HG03097 (cell line): ENCODE measurements around the gene CARD19.

Experiments
- ATAC-seq: cut with Tn5 transposase; IDR thresholded peaks from one replicate; pipeline ENCODE4 v1.9.1; 2021; ENCODE audit not compliant: unreplicated experiment, low FRiP score

Gene CARD19

GRCh38 chr9:93117924-93118862 lies 22.2 kb downstream of the CARD19 start:
- no peak for ATAC-seq

- ATAC-seq, result no peak
Observed at GRCh38 chr9:93118863-93119702, 23.1 kb downstream of the CARD19 start.

- ATAC-seq, result no peak
Observed at GRCh38 chr9:93119703-93119952, 23.6 kb downstream of the CARD19 start.

GRCh38 chr9:93119953-93120845 lies 24.2 kb downstream of the CARD19 start:
- ATAC-seq, result peak; percentile 73

GRCh38 chr9:93120846-93121315 lies 24.9 kb downstream of the CARD19 start:
- ATAC-seq, result no peak

- ATAC-seq, result no peak
Observed at GRCh38 chr9:93121316-93122241, 25.6 kb downstream of the CARD19 start.

GRCh38 chr9:93122721-93123221 lies 26.8 kb downstream of the CARD19 start:
- ATAC-seq, result no peak

- no peak for ATAC-seq
Observed at GRCh38 chr9:93123561-93124283, 27.7 kb downstream of the CARD19 start.

- ATAC-seq, result no peak
Observed at GRCh38 chr9:93124793-93125192, 28.8 kb downstream of the CARD19 start.

- ATAC-seq, result no peak
Observed at GRCh38 chr9:93125331-93125894, 29.4 kb downstream of the CARD19 start.

- no peak for ATAC-seq
Observed at GRCh38 chr9:93126151-93126781, 30.2 kb downstream of the CARD19 start.

GRCh38 chr9:93126825-93127368 lies 30.9 kb downstream of the CARD19 start:
- no peak for ATAC-seq

GRCh38 chr9:93127395-93127911 lies 31.4 kb downstream of the CARD19 start:
- ATAC-seq, result no peak

GRCh38 chr9:93128011-93128714 lies 32.1 kb downstream of the CARD19 start:
- ATAC-seq, result no peak

GRCh38 chr9:93128715-93129224 lies 32.8 kb downstream of the CARD19 start:
- ATAC-seq, result no peak

GRCh38 chr9:93129286-93129685 lies 33.3 kb downstream of the CARD19 start:
- no peak for ATAC-seq
